HepG2 (cell line): ENCODE results near the gene NGLY1.

Source experiments
- ZNF24 ChIP-seq: fragments of 450-650 bp; IDR thresholded peaks from 2 replicates; pipeline ENCODE4 v1.6.1; 2017; ENCODE audit warnings: antibody characterized with exemption, mild to moderate bottlenecking
- ZNF652 ChIP-seq: IDR thresholded peaks from 2 replicates; pipeline ENCODE4 v1.6.1; 2016; ENCODE audit warnings: low read depth, borderline replicate concordance
- TF ChIP-seq, protein P1 (sequence below): sonication (generic); formaldehyde crosslinking; IDR thresholded peaks from 2 replicates; pipeline ENCODE4 v1.5.0; 2020; ENCODE audit warnings: missing genetic modification reagents, mild to moderate bottlenecking, borderline replicate concordance

DNA sequence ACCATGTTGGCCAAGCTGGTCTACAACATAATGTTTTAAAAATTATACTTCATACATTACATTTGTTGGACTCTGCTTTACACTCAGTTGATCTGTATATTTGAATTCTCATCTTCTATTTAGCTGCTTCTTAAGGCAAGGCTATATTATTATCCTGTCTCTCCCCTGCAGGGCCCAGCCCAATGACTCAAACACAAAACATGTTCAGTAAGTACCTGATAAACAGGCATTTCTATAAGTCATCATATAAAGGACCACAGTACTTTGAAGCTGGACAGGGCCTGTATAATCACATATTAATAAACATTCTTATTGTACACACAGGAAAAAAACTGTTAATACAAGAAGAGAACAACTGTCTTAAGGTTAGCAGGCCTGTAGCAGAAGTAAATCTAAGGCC lies 36.2 kb downstream of the NGLY1 start:
- TF ChIP-seq, protein P1, sequence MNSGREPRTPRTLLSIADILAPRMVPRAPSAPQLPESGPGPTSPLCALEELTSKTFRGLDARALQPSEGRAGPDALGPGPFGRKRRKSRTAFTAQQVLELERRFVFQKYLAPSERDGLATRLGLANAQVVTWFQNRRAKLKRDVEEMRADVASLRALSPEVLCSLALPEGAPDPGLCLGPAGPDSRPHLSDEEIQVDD (CRISPR knock-in tag), result no peak
- no peak for TF ChIP-seq ZNF652 (CRISPR knock-in tag)
- TF ChIP-seq ZNF24, result no peak
